Subcutaneous adipose tissue (tissue), 4 donors: ENCODE data around the gene LRMDA. TPM values are rescaled to one million over a fixed set of nuclear protein-coding genes. Genes with fewer than 3 reads are reported as not detected.

Source experiments
- total RNA-seq, 4 donors: library from RNA; depleted of rRNA; stranded (reverse); fragments of >200 nt; gene quantifications; one replicate each; pipeline ENCODE4 v1.1.0, GENCODE V29; 2016
- TF ChIP-seq, protein P1 (sequence below): fragments of 450-650 bp; IDR thresholded peaks from one replicate; pipeline ENCODE4 v1.5.1; 2016; ENCODE audit warnings: low read depth, mild to moderate bottlenecking, control low read depth, antibody characterized with exemption, moderate library complexity

LRMDA gene
- total RNA-seq, 4 donors from 2014 or later, result 17.4 to 92.1 (median 22.8) TPM

- TF ChIP-seq, protein P1, sequence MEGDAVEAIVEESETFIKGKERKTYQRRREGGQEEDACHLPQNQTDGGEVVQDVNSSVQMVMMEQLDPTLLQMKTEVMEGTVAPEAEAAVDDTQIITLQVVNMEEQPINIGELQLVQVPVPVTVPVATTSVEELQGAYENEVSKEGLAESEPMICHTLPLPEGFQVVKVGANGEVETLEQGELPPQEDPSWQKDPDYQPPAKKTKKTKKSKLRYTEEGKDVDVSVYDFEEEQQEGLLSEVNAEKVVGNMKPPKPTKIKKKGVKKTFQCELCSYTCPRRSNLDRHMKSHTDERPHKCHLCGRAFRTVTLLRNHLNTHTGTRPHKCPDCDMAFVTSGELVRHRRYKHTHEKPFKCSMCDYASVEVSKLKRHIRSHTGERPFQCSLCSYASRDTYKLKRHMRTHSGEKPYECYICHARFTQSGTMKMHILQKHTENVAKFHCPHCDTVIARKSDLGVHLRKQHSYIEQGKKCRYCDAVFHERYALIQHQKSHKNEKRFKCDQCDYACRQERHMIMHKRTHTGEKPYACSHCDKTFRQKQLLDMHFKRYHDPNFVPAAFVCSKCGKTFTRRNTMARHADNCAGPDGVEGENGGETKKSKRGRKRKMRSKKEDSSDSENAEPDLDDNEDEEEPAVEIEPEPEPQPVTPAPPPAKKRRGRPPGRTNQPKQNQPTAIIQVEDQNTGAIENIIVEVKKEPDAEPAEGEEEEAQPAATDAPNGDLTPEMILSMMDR, result no peak
These were observed 27.2 kb upstream of the LRMDA start for GRCh38 chr10:75403939-75404814.

- TF ChIP-seq, protein P1, result no peak
These were observed 26.4 kb upstream of the LRMDA start for GRCh38 chr10:75404815-75405597.

DNA sequence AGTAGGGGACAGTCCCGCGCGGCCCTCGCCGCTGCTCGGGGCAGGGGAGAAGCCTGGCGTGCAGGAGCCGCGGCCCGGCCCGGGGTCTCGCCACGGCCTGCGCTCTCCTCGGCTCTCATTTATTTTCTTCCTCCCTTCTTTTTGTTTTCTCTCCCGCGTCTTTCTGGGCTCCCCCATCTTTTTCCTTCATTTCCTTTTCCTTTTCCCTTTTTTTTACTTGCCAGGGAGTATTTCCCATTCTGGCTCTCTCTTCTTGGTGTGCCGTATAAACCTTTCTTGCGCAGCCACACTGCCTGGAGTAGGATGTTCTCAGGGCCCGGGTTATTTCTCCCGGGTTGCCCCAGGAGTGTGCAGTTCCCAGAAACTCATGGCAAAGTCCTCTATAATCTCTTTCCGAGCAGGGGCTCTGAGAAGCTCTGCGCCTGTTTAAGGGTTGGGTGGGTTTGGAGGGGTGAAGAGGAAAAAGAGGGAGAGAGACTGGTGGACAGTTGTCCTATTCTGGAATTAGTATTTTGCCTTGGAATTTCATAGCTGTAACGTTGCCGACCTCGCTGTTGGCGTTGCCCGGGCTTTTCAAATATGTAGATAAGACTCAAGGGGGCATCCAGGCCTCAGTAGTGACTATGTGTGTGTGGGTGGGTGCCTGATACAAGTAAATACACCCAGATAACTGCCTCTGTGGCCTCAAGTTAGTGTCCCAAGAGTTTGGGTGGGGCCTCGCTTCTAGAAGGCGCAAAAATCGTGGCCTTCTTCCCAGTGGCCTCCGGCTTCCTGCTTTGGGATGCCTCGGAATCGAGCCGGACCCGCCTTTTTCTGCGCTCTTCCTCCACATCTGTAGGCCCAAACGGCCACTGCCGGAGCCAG is 25.6 kb upstream of the LRMDA start:
- TF ChIP-seq, protein P1, result no peak

GRCh38 chr10:75406462-75407223 is 24.8 kb upstream of the LRMDA start:
- TF ChIP-seq, protein P1, result no peak

DNA sequence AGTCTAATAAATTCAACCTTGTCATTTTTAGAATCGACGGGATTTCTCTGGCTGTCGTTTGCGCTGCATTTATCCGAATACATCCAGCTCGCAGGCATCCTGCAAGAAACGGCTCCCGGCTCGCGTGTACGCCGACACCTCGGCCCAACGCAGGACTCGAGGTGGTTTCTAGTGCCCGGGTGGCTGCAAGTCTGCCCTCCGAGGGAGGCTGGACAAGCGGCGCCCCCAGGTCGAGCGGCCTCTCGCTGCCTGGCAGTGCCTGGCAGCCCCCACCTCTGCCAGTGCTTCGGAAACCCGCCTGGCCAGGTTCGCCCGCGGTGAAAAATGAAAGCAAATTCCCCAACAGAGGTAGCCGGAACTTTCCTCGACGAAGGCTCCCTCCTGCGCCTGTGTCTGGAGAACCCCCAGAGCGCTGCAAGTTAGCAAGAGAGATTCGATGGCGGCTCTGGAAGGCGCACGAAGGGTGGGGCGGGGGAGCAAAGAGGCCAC is 24.2 kb upstream of the LRMDA start:
- TF ChIP-seq, protein P1, result no peak

GRCh38 chr10:75407713-75408508 is 23.5 kb upstream of the LRMDA start:
- TF ChIP-seq, protein P1, result no peak
